ENCODE data around the gene ZBED1. TPM values are rescaled to one million over a fixed set of nuclear protein-coding genes. Genes with fewer than 3 reads are reported as not detected.

The ZBED1 gene
- total and polyA plus RNA-seq, 2 experiments from 2014 or later = 16.1 to 43.8 TPM

DNA sequence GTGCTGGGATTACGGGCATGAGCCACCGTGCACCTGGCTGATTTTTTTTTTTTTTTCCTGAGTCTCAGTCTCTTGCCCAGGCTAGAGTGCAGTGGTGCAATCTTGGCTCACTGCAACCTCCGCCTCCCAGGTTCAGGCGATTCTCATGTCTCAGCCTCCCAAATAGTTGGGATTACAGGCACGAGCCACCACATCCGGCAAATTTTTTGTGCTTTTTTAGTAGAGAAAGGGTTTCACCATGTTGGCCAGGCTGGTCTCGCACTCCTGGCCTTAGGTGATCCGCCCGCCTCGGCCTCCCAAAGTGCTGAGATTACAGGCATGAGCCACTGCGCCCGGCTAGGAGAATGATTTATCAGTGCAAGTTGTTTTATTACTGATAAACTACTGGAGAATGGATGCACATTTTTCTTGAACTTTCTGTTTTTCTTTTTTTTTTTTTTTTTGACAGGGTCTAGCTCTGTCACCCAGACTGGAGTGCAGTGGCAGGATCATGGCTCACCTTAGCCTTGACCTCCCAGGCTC is 39.7 kb upstream of the ZBED1 start:
- H3K9me3 Mint-ChIP-seq = peaks cover 21% of the 10 kb centered on the region
- DNase-seq (ENCODE audit: low spot score) (no peak), ATAC-seq (no peak)
- H3K4me1 ChIP-seq (ENCODE audit: insufficient read depth) = no peaks in the 10 kb centered on the region
- H3K36me3 ChIP-seq (ENCODE audit: insufficient read depth) = no peaks in the 10 kb centered on the region
- no peaks in the 10 kb centered on the region for H3K9me2 ChIP-seq (ENCODE audit: insufficient read depth)
- H3K27me3 ChIP-seq (ENCODE audit: insufficient read depth) = no peaks in the 10 kb centered on the region
- H3K27me3 Mint-ChIP-seq (ENCODE audit: insufficient read depth, low read depth, poor library complexity) = peaks cover 2% of the 10 kb centered on the region
- peaks cover 5% of the 10 kb centered on the region for H3K4me1 Mint-ChIP-seq
- no peak overlapping the region for H3K4me3 Mint-ChIP-seq
- H3K79me2 ChIP-seq (replicated peaks; ENCODE audit: insufficient read depth) = no peaks in the 10 kb centered on the region
- TF ChIP-seq, protein P1, sequence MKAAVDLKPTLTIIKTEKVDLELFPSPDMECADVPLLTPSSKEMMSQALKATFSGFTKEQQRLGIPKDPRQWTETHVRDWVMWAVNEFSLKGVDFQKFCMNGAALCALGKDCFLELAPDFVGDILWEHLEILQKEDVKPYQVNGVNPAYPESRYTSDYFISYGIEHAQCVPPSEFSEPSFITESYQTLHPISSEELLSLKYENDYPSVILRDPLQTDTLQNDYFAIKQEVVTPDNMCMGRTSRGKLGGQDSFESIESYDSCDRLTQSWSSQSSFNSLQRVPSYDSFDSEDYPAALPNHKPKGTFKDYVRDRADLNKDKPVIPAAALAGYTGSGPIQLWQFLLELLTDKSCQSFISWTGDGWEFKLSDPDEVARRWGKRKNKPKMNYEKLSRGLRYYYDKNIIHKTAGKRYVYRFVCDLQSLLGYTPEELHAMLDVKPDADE (IDR thresholded peaks at IDR 0.05) = no peak
- TF ChIP-seq STAT1 (IDR thresholded peaks at IDR 0.05; ENCODE audit: unreplicated experiment) = no peak
- TF ChIP-seq JUNB (IDR thresholded peaks at IDR 0.05; ENCODE audit: unreplicated experiment) = no peak
- TF ChIP-seq, protein P2, sequence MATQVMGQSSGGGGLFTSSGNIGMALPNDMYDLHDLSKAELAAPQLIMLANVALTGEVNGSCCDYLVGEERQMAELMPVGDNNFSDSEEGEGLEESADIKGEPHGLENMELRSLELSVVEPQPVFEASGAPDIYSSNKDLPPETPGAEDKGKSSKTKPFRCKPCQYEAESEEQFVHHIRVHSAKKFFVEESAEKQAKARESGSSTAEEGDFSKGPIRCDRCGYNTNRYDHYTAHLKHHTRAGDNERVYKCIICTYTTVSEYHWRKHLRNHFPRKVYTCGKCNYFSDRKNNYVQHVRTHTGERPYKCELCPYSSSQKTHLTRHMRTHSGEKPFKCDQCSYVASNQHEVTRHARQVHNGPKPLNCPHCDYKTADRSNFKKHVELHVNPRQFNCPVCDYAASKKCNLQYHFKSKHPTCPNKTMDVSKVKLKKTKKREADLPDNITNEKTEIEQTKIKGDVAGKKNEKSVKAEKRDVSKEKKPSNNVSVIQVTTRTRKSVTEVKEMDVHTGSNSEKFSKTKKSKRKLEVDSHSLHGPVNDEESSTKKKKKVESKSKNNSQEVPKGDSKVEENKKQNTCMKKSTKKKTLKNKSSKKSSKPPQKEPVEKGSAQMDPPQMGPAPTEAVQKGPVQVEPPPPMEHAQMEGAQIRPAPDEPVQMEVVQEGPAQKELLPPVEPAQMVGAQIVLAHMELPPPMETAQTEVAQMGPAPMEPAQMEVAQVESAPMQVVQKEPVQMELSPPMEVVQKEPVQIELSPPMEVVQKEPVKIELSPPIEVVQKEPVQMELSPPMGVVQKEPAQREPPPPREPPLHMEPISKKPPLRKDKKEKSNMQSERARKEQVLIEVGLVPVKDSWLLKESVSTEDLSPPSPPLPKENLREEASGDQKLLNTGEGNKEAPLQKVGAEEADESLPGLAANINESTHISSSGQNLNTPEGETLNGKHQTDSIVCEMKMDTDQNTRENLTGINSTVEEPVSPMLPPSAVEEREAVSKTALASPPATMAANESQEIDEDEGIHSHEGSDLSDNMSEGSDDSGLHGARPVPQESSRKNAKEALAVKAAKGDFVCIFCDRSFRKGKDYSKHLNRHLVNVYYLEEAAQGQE (IDR thresholded peaks at IDR 0.05; ENCODE audit: unreplicated experiment) = no peak
- TF ChIP-seq ZNF114 (CRISPR knock-in tag; IDR thresholded peaks at IDR 0.05) = no peak
- no peak for TF ChIP-seq NANOG (IDR thresholded peaks at IDR 0.05; ENCODE audit: borderline replicate concordance)
- TF ChIP-seq EZH2phosphoT487 (IDR thresholded peaks at IDR 0.05; ENCODE audit: unreplicated experiment) = no peak
- TF ChIP-seq ZNF331 (CRISPR knock-in tag; IDR thresholded peaks at IDR 0.05; ENCODE audit: low read depth) = no peak
- no peak for TF ChIP-seq CREB1 (CRISPR knock-in tag; IDR thresholded peaks at IDR 0.05; ENCODE audit: low read depth)
- TF ChIP-seq, protein P3, sequence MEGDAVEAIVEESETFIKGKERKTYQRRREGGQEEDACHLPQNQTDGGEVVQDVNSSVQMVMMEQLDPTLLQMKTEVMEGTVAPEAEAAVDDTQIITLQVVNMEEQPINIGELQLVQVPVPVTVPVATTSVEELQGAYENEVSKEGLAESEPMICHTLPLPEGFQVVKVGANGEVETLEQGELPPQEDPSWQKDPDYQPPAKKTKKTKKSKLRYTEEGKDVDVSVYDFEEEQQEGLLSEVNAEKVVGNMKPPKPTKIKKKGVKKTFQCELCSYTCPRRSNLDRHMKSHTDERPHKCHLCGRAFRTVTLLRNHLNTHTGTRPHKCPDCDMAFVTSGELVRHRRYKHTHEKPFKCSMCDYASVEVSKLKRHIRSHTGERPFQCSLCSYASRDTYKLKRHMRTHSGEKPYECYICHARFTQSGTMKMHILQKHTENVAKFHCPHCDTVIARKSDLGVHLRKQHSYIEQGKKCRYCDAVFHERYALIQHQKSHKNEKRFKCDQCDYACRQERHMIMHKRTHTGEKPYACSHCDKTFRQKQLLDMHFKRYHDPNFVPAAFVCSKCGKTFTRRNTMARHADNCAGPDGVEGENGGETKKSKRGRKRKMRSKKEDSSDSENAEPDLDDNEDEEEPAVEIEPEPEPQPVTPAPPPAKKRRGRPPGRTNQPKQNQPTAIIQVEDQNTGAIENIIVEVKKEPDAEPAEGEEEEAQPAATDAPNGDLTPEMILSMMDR (conservative IDR thresholded peaks at IDR 0.05; ENCODE audit: low read depth in 2 of 2) = no peak
- no peak for TF ChIP-seq EZH2 (IDR thresholded peaks at IDR 0.05; ENCODE audit: low read depth, unreplicated experiment)
- no peak for TF ChIP-seq ZNF462 (CRISPR knock-in tag; IDR thresholded peaks at IDR 0.05)
- TF ChIP-seq POLR2AphosphoS5 (IDR thresholded peaks at IDR 0.05; ENCODE audit: low read depth) = no peak
- H4K20me1 ChIP-seq (replicated peaks; ENCODE audit: insufficient read depth) = no peaks in the 10 kb centered on the region
- no peak overlapping the region for H3K4me2 ChIP-seq
- H3K27ac ChIP-seq (ENCODE audit: low read depth) = no peak overlapping the region
- H3K27ac Mint-ChIP-seq = no peak overlapping the region
- H3F3A ChIP-seq (replicated peaks; ENCODE audit: low read depth) = 0 out of 2 replicates have a peak, but pooled peaks cover 3% of the 10 kb centered on the region
- no peak overlapping the region for H3K4me3 ChIP-seq
- no peak overlapping the region for H2AFZ ChIP-seq
- H3K36me3 Mint-ChIP-seq (ENCODE audit: low read depth) = peaks cover 17% of the 10 kb centered on the region; the same call in 2 of the 3 replicates

Measured in GM23338 (cell line).